OCI-LY3 (cell line): ENCODE data around the gene TPRN.

ENCODE experiments used
- CTCF ChIP-seq: fragments of 200-600, 300-600 bp; sonication (generic); IDR thresholded peaks from 2 replicates; pipeline ENCODE4 v1.5.1; 2014; ENCODE audit warnings: antibody characterized with exemption, low read length, low read depth
- EZH2phosphoT487 ChIP-seq: fragments of 200-600 bp; shearing (Covaris generic); IDR thresholded peaks from 2 replicates; pipeline ENCODE4 v1.6.1; 2018; ENCODE audit warnings: antibody characterized with exemption, mixed run types, low read depth

DNA sequence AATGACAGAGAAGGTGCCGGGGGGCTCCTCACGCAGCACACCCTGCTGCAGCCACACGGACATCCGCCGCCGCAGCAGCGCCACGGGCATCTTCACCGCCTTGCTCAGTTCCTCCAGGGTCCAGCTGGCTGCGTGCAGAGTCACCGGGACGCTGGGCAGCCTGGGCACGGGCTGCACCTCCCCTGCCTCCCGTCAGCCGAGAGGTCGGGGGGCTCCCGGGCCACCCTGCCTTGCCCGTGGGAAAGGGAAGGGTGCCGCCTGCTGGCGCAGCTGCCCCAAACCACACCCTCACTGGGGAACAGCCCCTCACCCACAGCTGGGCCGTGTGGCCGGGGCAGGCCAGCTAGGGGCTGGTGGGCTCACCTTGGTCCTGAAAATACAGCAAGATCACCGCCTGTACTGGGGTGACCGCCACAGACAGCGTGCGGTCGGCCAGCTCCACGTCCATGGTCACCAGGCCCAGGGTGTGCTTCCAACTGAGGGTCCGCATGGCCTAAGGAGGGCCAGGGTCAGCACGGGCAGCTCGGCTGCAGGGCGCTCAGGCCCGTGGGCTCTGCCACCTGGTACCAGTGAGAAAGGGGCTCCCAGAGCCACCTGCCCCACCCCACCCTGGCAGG is 25.1 kb downstream of the TPRN start:
- TF ChIP-seq CTCF (peak; percentile 58), EZH2phosphoT487 (no peak)
